GM19035 (cell line): ENCODE measurements around the gene DYTN.

Experiments
- ATAC-seq: cut with Tn5 transposase; IDR thresholded peaks from one replicate; pipeline ENCODE4 v1.9.1; 2021; ENCODE audit not compliant: unreplicated experiment

Gene DYTN

GRCh38 chr2:206700156-206700555 is 18.0 kb downstream of the DYTN start:
- no peak for ATAC-seq

- ATAC-seq, result no peak
These were observed 19.4 kb downstream of the DYTN start for GRCh38 chr2:206698811-206699210.

GRCh38 chr2:206696910-206697309 is 21.3 kb downstream of the DYTN start:
- no peak for ATAC-seq

GRCh38 chr2:206693399-206694137 is 24.6 kb downstream of the DYTN start:
- no peak for ATAC-seq

GRCh38 chr2:206692971-206693370 is 25.2 kb downstream of the DYTN start:
- ATAC-seq, result no peak

GRCh38 chr2:206688990-206689389 is 29.2 kb downstream of the DYTN start:
- no peak for ATAC-seq

GRCh38 chr2:206688453-206688852 is 29.7 kb downstream of the DYTN start:
- no peak for ATAC-seq

GRCh38 chr2:206683546-206683945 is 34.6 kb downstream of the DYTN start:
- ATAC-seq, result no peak

- ATAC-seq, result no peak
These were observed 47.5 kb downstream of the DYTN start for GRCh38 chr2:206670531-206671319.

GRCh38 chr2:206665251-206665650 is 52.9 kb downstream of the DYTN start:
- ATAC-seq, result no peak

GRCh38 chr2:206657087-206657486 is 61.1 kb downstream of the DYTN start:
- no peak for ATAC-seq

- no peak for ATAC-seq
These were observed 70.2 kb downstream of the DYTN start for GRCh38 chr2:206647985-206648384.

GRCh38 chr2:206642075-206643025 is 75.8 kb downstream of the DYTN start, which contains the start of gene FAM237A:
TSS of gene FAM237A (plus strand) at chr2:206642487. CDS start at chr2:206644237, 1,750 bp downstream.
- ATAC-seq, result no peak

- ATAC-seq, result no peak
These were observed 77.0 kb downstream of the DYTN start for GRCh38 chr2:206641226-206641625.

- ATAC-seq, result no peak
These were observed 78.6 kb downstream of the DYTN start for GRCh38 chr2:206639636-206640035.

- no peak for ATAC-seq
These were observed 83.2 kb downstream of the DYTN start for GRCh38 chr2:206635015-206635414.

- no peak for ATAC-seq
These were observed 86.9 kb downstream of the DYTN start for GRCh38 chr2:206631340-206631739.

GRCh38 chr2:206627632-206628031 is 90.6 kb downstream of the DYTN start:
- no peak for ATAC-seq

GRCh38 chr2:206626108-206626507 is 92.1 kb downstream of the DYTN start:
- no peak for ATAC-seq

GRCh38 chr2:206619011-206619410 is 99.2 kb downstream of the DYTN start:
- ATAC-seq, result no peak

- ATAC-seq, result no peak
These were observed 102.0 kb downstream of the DYTN start for GRCh38 chr2:206616151-206616550.
